KMS-11 (cell line): ENCODE results near the gene ARL5C.

Experiments
- H2AFZ ChIP-seq: fragments of 200-600 bp; sonication (generic); 2 replicates; pipeline ENCODE4 v1.6.1; 2016; ENCODE audit warnings: antibody characterized with exemption, mixed run types, low read depth
- H3K27ac ChIP-seq: fragments of 200-600 bp; sonication (generic); 2 replicates; pipeline ENCODE4 v1.6.1; 2016; ENCODE audit warnings: mild to moderate bottlenecking, mixed run types
- H3K27me3 ChIP-seq: fragments of 200-600 bp; sonication (generic); 2 replicates; pipeline ENCODE4 v1.6.1; 2017; ENCODE audit warnings: mild to moderate bottlenecking, low read depth, mixed run types, moderate library complexity; ENCODE audit not compliant: insufficient read depth
- H3K36me3 ChIP-seq: fragments of 200-600 bp; sonication (generic); 2 replicates; pipeline ENCODE4 v1.6.1; 2017; ENCODE audit warnings: mild to moderate bottlenecking, mixed run types; ENCODE audit not compliant: insufficient read depth
- H3K4me1 ChIP-seq: fragments of 200-600 bp; sonication (generic); 2 replicates; pipeline ENCODE4 v1.6.1; 2016; ENCODE audit warnings: mild to moderate bottlenecking, low read depth, mixed run types; ENCODE audit not compliant: poor library complexity, severe bottlenecking
- H3K4me2 ChIP-seq: fragments of 200-600 bp; sonication (generic); 2 replicates; pipeline ENCODE4 v1.7.0; 2016; ENCODE audit warnings: mild to moderate bottlenecking, mixed run types
- H3K4me3 ChIP-seq: fragments of 200-600 bp; sonication (generic); IDR thresholded peaks from 2 replicates; pipeline ENCODE4 v1.6.1; 2017; ENCODE audit warnings: low read depth, low read length, mixed read lengths; ENCODE audit not compliant: insufficient read depth
- H3K79me2 ChIP-seq: fragments of 200-600 bp; sonication (generic); 2 replicates; pipeline ENCODE4 v1.6.1; 2016; ENCODE audit warnings: low read depth, mixed run types; ENCODE audit not compliant: insufficient read depth
- H3K9ac ChIP-seq: fragments of 200-600 bp; sonication (generic); 2 replicates; pipeline ENCODE4 v1.6.1; 2016; ENCODE audit warnings: mild to moderate bottlenecking, mixed run types
- H4K20me1 ChIP-seq: fragments of 200-600 bp; sonication (generic); 2 replicates; pipeline ENCODE4 v1.6.1; 2016; ENCODE audit warnings: mild to moderate bottlenecking, mixed run types; ENCODE audit not compliant: insufficient read depth
- CTCF ChIP-seq: fragments of 200-600 bp; sonication (generic); conservative IDR thresholded peaks from 2 replicates; pipeline ENCODE4 v1.6.1; 2017; ENCODE audit warnings: low read depth, mild to moderate bottlenecking, antibody characterized with exemption, low read length, moderate library complexity, mixed read lengths

Gene ARL5C

GRCh38 chr17:39205112-39205526 is 39.2 kb upstream of the ARL5C start:
- Histone ChIP-seq H3K4me3 (no peak overlapping the region), H3K4me1 (peaks cover 41% of the 10 kb centered on the region), H3K4me2 (no peak overlapping the region), H3K79me2 (peaks cover 29% of the 10 kb centered on the region), H3K36me3 (peaks cover 26% of the 10 kb centered on the region; the same call in 1 of the 2 replicates), H3K27ac (no peak overlapping the region; the same call in 1 of the 2 replicates), H4K20me1 (no peaks in the 10 kb centered on the region), H2AFZ (no peak overlapping the region), H3K27me3 (no peaks in the 10 kb centered on the region), H3K9ac (no peak overlapping the region)
- TF ChIP-seq CTCF, result no peak

GRCh38 chr17:39204245-39204644 is 38.3 kb upstream of the ARL5C start:
- TF ChIP-seq CTCF, result no peak
- no peak overlapping the region for H3K4me2 ChIP-seq
- H3K4me1 ChIP-seq, result peaks cover 40% of the 10 kb centered on the region
- H3K4me3 ChIP-seq, result no peak overlapping the region
- H3K36me3 ChIP-seq, result peaks cover 26% of the 10 kb centered on the region; the same call in 1 of the 2 replicates
- H2AFZ ChIP-seq, result no peak overlapping the region
- no peaks in the 10 kb centered on the region for H4K20me1 ChIP-seq
- no peak overlapping the region for H3K9ac ChIP-seq
- H3K27ac ChIP-seq, result no peak overlapping the region
- peaks cover 30% of the 10 kb centered on the region for H3K79me2 ChIP-seq
- no peaks in the 10 kb centered on the region for H3K27me3 ChIP-seq

- Histone ChIP-seq H3K36me3 (peaks cover 26% of the 10 kb centered on the region; the same call in 1 of the 2 replicates), H3K4me3 (no peak overlapping the region), H4K20me1 (no peaks in the 10 kb centered on the region), H3K4me2 (peak overlapping the region; percentile 74), H2AFZ (no peak overlapping the region), H3K4me1 (peaks cover 39% of the 10 kb centered on the region), H3K9ac (peak overlapping the region; percentile 90), H3K27me3 (no peaks in the 10 kb centered on the region), H3K27ac (peak overlapping the region; percentile 80), H3K79me2 (peaks cover 34% of the 10 kb centered on the region)
- TF ChIP-seq CTCF, result no peak
Measured at GRCh38 chr17:39200957-39201510, 35.1 kb upstream of the ARL5C start.

GRCh38 chr17:39200070-39200879 is 34.3 kb upstream of the ARL5C start, which contains the start of gene RPL19:
Gene RPL19, plus strand, starts transcription at chr17:39200283. Its CDS starts 62 bp downstream, at chr17:39200345.
- peak within 1 kb of the TSS; percentile 90 for H3K9ac ChIP-seq
- no peak within 1 kb of the TSS for H3K4me3 ChIP-seq
- no peak for TF ChIP-seq CTCF
- H3K27me3 ChIP-seq, result no peaks in the 10 kb centered on the region
- peaks cover 34% of the 10 kb centered on the region for H3K79me2 ChIP-seq
- H4K20me1 ChIP-seq, result no peaks in the 10 kb centered on the region
- H3K36me3 ChIP-seq, result peaks cover 26% of the 10 kb centered on the region; the same call in 1 of the 2 replicates
- peaks cover 46% of the 10 kb centered on the region for H3K4me1 ChIP-seq
- H3K4me2 ChIP-seq, result peak within 1 kb of the TSS; percentile 74
- peak within 1 kb of the TSS; percentile 43 for H2AFZ ChIP-seq
- H3K27ac ChIP-seq, result peak within 1 kb of the TSS; percentile 80
